Right lobe of liver (tissue), 6 donors: ENCODE data around the gene FCHO1. TPM values are rescaled to one million over a fixed set of nuclear protein-coding genes. Genes with fewer than 3 reads are reported as not detected.
A peak's percentile ranks its signal among the peaks of the same experiment; 100 is the strongest.

Experiments used
- ATAC-seq, 4 donors: fragments of 200-7000 bp; cut with Tn5 transposase; one replicate each; pipeline ENCODE4 v1.9.1; 2020; ENCODE audit warnings: mild to moderate bottlenecking in 4 of 4, moderate library complexity in 4 of 4
- DNase-seq, 3 donors: peaks; one replicate each; pipeline ENCODE4 v3.0.0-alpha.2; 2020
- H3K27ac ChIP-seq, 3 donors: fragments of 200-600 bp; one replicate each; pipeline ENCODE4 v1.8.0; 2022
- H3K27me3 ChIP-seq, 2 donors: fragments of 200-600 bp; one replicate each; pipeline ENCODE4 v1.8.0; 2022
- H3K36me3 ChIP-seq, 4 donors: fragments of 200-600 bp; sonication (generic) in 1 of 4; one replicate each; pipeline versions ENCODE4 v1.5.1 to v1.8.0; 2017 to 2022; ENCODE audit warnings: control low read depth in 1 of 4
- H3K4me1 ChIP-seq, 4 donors: fragments of 200-600 bp; sonication (generic) in 1 of 4; one replicate each; pipeline versions ENCODE4 v1.5.1 to v1.8.0; 2017 to 2022; ENCODE audit warnings: control low read depth in 1 of 4
- H3K4me3 ChIP-seq, 3 donors: fragments of 200-600 bp; one replicate each; pipeline ENCODE4 v1.8.0; 2022
- H3K9me3 ChIP-seq, 4 donors: fragments of 200-600 bp; sonication (generic) in 1 of 4; one replicate each; pipeline versions ENCODE4 v1.5.1 to v1.8.0; 2017 to 2022; ENCODE audit warnings: control low read depth in 1 of 4
- POLR2A ChIP-seq: fragments of 450-650 bp; IDR thresholded peaks from one replicate; pipeline ENCODE4 v1.6.1; 2017; ENCODE audit warnings: antibody characterized with exemption, mild to moderate bottlenecking
- WGBS: methylation state at CpG from one replicate; pipeline ENCODE4 v1.1.6; 2018; ENCODE audit warnings: low coverage, low lambda C conversion rate; ENCODE audit not compliant: insufficient coverage; ENCODE audit errors: missing lambda C conversion rate; 5-methylcytosine and 5-hydroxymethylcytosine counted together
- intact Hi-C, 2 donors: fragments of 100-400 bp; cut with DNase I; formaldehyde crosslinking; loops; one replicate each; pipeline versions ENCODE4 v1.11.2 to v1.14.1; 2022
- total RNA-seq, 6 experiments: library from RNA; depleted of rRNA in 2 of 6; stranded (reverse); fragments of >200 nt in 2 of 6; fragmentation: NEBNext Ultra II Directional in 3 of 6; extraction: Animal tissue kit (Norgen Biotek cat#: 25700) in 3 of 6; gene quantifications; one replicate each; pipeline versions ENCODE4 v1.1.0 to v1.2.4, GENCODE V29; 2016 to 2023
- TF ChIP-seq, protein P1 (sequence below), 4 donors: fragments of 200-600 bp in 3 of 4; fragments of 450-650 bp in 1 of 4; IDR thresholded peaks; one replicate each; pipeline versions ENCODE4 v1.5.1 to v1.8.0; 2016 to 2022; ENCODE audit warnings: antibody characterized with exemption in 4 of 4, mild to moderate bottlenecking in 2 of 4
- donor health status: DM: no; HTN: yes; CAD: no.
- donor health status: DM: no; HTN: no; CAD: no.
- donor health status: DM: no; HTN: no; CAD: no.
- donor health status: DM: no; HTN: yes; CAD: no.
- donor health status: DM: no; HTN: yes; CAD: no.

Gene FCHO1
- total RNA-seq, 6 experiments from 2014 or later: 0.93 to 3.6 (median 1.3) TPM

DNA sequence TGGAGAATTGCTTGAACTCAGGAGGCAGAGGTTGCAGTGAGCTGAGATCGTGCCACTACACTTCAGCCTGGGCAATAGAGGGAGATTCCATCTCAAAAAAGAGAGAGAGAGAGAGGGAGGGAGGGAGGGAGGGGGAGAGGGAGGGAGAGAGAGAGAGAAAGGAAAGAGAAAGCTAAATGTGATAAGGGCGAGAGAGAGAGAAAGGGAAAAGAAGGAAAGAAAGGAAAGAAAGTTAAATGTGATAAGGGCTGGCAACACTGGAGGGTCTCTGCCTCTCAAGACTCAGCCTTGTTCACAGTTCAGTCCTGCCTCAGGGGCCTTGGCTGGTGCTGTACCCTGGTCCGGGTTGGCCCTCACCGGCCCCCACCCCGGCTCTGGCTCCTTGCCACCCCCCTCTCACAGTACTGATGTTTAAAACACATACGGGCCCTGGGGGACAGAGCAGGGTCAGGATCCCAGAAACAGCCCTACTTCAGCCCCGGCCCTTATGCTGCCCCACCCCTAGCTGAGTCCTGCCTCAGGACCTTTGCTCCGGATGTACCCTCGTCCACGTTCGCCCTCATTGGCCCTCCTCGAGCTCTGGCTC lies 28.5 kb upstream of the FCHO1 start:
- Histone ChIP-seq H3K9me3 (no peaks in the 10 kb centered on the region), H3K27me3 (no peaks in the 10 kb centered on the region), H3K27ac (no peak overlapping the region), H3K4me1 (peaks cover 0 to 18% (median 5%) of the 10 kb centered on the region in 4 donors), H3K36me3 (peaks cover 0 to 29% (median 5%) of the 10 kb centered on the region in 4 donors), H3K4me3 (no peak overlapping the region)
- 65% methylated on average over 4 of the region's 12 CpGs for WGBS
- TF ChIP-seq POLR2A: no peak
- TF ChIP-seq, protein P1, sequence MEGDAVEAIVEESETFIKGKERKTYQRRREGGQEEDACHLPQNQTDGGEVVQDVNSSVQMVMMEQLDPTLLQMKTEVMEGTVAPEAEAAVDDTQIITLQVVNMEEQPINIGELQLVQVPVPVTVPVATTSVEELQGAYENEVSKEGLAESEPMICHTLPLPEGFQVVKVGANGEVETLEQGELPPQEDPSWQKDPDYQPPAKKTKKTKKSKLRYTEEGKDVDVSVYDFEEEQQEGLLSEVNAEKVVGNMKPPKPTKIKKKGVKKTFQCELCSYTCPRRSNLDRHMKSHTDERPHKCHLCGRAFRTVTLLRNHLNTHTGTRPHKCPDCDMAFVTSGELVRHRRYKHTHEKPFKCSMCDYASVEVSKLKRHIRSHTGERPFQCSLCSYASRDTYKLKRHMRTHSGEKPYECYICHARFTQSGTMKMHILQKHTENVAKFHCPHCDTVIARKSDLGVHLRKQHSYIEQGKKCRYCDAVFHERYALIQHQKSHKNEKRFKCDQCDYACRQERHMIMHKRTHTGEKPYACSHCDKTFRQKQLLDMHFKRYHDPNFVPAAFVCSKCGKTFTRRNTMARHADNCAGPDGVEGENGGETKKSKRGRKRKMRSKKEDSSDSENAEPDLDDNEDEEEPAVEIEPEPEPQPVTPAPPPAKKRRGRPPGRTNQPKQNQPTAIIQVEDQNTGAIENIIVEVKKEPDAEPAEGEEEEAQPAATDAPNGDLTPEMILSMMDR (IDR thresholded peaks at IDR 0.05): no peak
- ATAC-seq: no peak
- intact Hi-C loops: no loop called here
- DNase-seq: no peak

DNA sequence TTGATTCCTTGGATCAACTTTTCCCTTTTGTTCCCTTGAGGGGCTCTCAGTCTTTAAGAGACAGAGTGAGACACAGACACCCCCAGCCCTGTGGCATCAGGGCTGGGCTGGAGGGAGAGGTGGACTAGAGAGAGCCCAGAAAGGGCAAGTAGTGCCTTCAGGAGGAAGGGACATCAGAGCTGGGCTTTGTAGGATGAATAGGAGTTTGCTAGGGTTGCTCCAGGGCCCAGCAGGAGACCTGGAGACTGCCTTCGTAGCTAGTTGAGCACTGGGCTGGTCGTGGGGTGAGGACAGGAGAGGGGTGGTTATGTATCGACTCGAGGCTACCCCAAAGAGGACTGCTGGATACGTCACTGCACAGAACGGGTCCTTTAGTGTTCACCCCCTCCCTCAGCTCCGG lies 26.6 kb upstream of the FCHO1 start:
- no peaks in the 10 kb centered on the region for H3K9me3 ChIP-seq
- DNase-seq (no peak), ATAC-seq (no peak)
- no peaks in the 10 kb centered on the region for H3K27me3 ChIP-seq
- no CpG with 5 or more reads among the region's 7 CpGs for WGBS
- no peak overlapping the region for H3K27ac ChIP-seq
- H3K4me1 ChIP-seq: peaks cover 0 to 18% (median 5%) of the 10 kb centered on the region in 4 donors
- intact Hi-C loops: no loop called here
- H3K4me3 ChIP-seq: no peak overlapping the region
- peaks cover 0 to 35% (median 8%) of the 10 kb centered on the region in 4 donors for H3K36me3 ChIP-seq
- TF ChIP-seq, protein P1 (IDR thresholded peaks at IDR 0.05): no peak
- no peak for TF ChIP-seq POLR2A

DNA sequence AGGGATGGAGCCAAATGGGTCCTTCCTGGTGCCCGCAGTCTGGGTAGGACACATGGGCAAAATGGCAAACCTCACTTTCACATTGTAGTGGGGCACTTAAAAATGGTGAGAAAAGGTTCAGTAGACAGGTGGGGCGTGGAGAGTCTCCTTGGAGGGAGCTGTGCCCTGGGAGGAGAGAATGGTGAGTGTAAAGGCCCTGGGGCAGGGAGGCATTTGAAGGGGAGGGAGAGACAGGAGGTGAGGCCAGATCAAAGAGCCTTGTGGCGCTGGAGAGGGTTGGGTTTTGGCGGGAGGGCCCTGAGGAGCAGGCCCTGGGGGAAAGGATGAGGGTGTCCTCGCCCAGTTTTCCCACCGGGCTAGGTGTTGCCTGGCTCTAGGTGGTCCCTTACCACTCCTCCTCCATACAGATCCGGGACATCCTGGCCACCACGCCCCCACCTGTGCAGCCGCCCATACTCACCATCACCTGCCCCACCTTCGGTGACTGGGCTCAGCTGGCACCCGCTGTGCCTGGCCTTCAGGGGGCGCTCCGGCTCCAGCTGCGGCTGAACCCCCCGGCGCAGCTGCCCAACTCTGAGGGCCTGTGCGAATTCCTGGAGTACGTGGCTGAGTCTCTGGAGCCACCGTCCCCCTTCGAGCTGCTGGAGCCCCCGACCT lies 25.7 kb upstream of the FCHO1 start:
- WGBS: 87% methylated on average over 9 of the region's 21 CpGs
- Histone ChIP-seq H3K27me3 (no peaks in the 10 kb centered on the region), H3K36me3 (peaks cover 0 to 40% (median 8%) of the 10 kb centered on the region in 4 donors), H3K27ac (no peak overlapping the region), H3K4me1 (peaks cover 0 to 12% (median 1%) of the 10 kb centered on the region in 4 donors), H3K9me3 (no peaks in the 10 kb centered on the region), H3K4me3 (no peak overlapping the region)
- intact Hi-C loops: no loop called here
- no peak for DNase-seq
- ATAC-seq: no peak
- TF ChIP-seq, protein P1 (IDR thresholded peaks at IDR 0.05): peak in 2 of 4 donors; percentile 10 to 15
- TF ChIP-seq POLR2A: no peak

DNA sequence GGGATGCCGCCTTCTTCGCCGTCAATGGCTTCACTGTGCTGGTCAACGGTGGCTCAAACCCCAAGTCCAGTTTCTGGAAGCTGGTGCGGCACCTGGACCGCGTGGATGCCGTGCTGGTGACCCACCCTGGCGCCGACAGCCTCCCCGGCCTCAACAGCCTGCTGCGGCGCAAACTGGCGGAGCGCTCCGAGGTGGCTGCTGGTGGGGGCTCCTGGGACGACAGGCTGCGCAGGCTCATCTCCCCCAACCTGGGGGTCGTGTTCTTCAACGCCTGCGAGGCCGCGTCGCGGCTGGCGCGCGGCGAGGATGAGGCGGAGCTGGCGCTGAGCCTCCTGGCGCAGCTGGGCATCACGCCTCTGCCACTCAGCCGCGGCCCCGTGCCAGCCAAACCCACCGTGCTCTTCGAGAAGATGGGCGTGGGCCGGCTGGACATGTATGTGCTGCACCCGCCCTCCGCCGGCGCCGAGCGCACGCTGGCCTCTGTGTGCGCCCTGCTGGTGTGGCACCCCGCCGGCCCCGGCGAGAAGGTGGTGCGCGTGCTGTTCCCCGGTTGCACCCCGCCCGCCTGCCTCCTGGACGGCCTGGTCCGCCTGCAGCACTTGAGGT lies 25.0 kb upstream of the FCHO1 start:
- Histone ChIP-seq H3K4me3 (no peak overlapping the region), H3K9me3 (no peaks in the 10 kb centered on the region), H3K4me1 (peaks cover 0 to 6% (median 0%) of the 10 kb centered on the region in 4 donors), H3K27me3 (no peaks in the 10 kb centered on the region), H3K36me3 (peaks cover 0 to 40% (median 8%) of the 10 kb centered on the region in 4 donors), H3K27ac (no peak overlapping the region)
- WGBS: no CpG with 5 or more reads among the region's 59 CpGs
- intact Hi-C loops: no loop called here
- TF ChIP-seq, protein P1 (IDR thresholded peaks at IDR 0.05): no peak
- TF ChIP-seq POLR2A: no peak
- no peak for ATAC-seq
- no peak for DNase-seq
